RWPE1 (cell line): ENCODE measurements around the gene NKAPL.

Experiments used
- CTCF ChIA-PET: fragments of 350-600 bp; sonication (Branson Sonifier 250); formaldehyde crosslinking; extraction: SDS; loops from one replicate; lab custom pipeline; 2021; lab: Yijun Ruan, JAX
- POLR2A ChIA-PET: fragments of 400-600 bp; formaldehyde crosslinking; extraction: SDS; loops from one replicate; lab custom pipeline; 2020; ENCODE audit warnings: antibody characterized with exemption; ENCODE audit not compliant: low non-redundant PET; lab: Yijun Ruan, JAX
- DNase-seq: peaks from one replicate; pipeline ENCODE4 v3.0.0; 2012; ENCODE audit warnings: low spot score
- H3K27ac ChIP-seq: fragments of 450-650 bp; 2 replicates; pipeline ENCODE4 v1.5.1; 2017
- CTCF ChIP-seq: fragments of 450-650 bp; conservative IDR thresholded peaks from 2 replicates; pipeline ENCODE4 v1.5.1; 2017; ENCODE audit warnings: low read depth, mild to moderate bottlenecking

NKAPL gene

DNA sequence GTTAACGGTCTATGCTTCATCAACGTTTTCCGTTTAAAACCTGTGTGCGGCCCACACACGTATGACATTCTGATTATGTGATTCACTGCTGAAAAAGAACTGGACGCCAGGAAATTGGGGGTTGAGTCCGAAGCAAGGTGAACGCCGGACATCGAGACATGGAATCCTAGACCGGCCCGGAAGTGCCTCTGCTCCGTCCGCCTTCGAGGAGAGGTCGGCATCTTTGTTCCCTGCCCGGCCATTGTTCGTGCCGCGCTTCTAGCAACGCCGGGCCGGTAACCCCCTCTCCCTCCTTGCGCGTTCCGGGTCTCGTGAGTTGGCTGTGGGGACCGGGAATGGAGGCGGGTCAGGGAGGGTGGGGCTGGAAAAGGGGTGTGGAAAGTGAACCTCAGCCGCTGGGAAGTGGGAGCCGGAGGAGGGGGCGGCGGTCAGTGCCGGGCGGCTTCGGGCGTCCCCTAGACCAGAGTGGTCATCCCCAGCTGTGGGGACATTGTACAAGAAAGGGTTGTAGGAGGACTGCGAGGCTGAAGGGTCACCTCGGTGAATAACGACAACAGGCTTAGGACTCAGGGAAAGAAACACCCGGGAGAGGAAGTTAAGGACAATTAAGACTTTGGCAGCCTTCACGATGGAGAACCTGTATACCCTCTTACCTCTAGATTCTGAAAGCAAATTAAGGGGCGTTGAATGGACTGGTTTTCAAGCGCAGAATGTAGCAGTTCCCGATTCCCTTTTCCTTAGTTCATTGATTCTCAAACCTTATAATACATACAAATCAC, 33.9 kb upstream of the NKAPL start, which contains the start of gene ZSCAN9:
Gene ZSCAN9, plus strand, starts transcription at position 220 of the 779 bp plus-strand sequence. CDS start 1,810 bp downstream, outside the sequence.
- TF ChIP-seq CTCF, result no peak
- H3K27ac ChIP-seq, result peak within 1 kb of the TSS; percentile 90
- ChIA-PET POLR2A (no interaction called here), CTCF (no interaction called here)
- DNase-seq, result peak; percentile 74

GRCh38 chr6:28226460-28226859, 32.6 kb upstream of the NKAPL start:
- ChIA-PET CTCF (interaction anchor here (0.6 to 0.7 kb wide), 2 partner anchors 159 to 1799 kb away, joined by 3 to 4 read pairs; no protein-coding TSS in a partner anchor), POLR2A (no interaction called here)
- no peak for TF ChIP-seq CTCF
- no peak overlapping the region for H3K27ac ChIP-seq
- DNase-seq, result no peak

- H3K27ac ChIP-seq, result no peak overlapping the region
- no peak for DNase-seq
- TF ChIP-seq CTCF, result no peak
- ChIA-PET POLR2A (no interaction called here), CTCF (no interaction called here)
Measured at GRCh38 chr6:28232785-28233184, 26.3 kb upstream of the NKAPL start.

DNA sequence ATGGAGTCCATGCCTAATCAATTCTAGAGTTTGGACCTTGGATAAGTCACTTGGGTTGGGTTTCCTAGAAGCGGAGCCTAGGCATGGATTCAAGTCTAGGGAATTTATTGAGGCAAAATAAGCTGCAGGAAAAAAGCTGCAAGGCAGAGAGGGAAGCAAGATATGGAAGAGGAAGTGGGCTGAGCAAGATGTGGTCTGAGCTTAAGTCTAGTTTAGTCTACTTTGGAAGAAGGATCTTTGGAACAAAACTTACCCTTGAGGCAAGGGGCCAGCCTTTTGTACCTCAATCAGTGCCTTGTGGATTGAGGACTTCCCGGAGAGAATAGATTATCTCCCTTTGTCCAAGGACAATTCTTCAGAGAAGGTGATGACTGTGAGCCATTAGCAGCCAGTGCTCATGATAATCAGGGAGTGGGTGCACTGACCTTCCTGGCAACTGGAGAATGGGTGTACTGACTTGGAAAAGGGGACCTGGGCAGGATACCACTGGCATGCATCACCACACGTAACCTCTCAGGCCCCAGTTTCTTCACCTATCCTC, 23.1 kb upstream of the NKAPL start:
- POLR2A ChIA-PET, result no interaction called here
- H3K27ac ChIP-seq, result no peak overlapping the region
- no peak for DNase-seq
- CTCF ChIA-PET, result no interaction called here
- TF ChIP-seq CTCF, result no peak

DNA sequence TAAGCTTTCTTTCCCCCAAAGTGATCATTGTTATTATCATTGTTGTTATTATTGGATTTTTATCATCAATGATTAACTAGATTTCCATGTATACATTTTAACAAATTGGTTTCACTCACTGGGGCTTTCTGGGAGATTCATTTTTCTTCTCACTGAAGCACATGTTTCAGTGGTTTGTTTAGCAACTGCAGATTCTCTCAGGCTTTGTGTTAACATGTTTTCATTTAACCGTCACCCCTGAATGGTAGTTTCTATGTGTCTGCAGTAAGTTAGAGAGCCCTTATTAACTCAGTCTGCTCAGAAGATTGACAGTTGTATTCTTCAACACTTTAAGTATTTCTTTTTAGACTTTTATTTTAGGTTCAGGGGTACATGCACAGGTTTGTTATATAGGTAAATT, 19.5 kb upstream of the NKAPL start:
- no peak for DNase-seq
- POLR2A ChIA-PET, result no interaction called here
- TF ChIP-seq CTCF, result no peak
- H3K27ac ChIP-seq, result no peak overlapping the region
- CTCF ChIA-PET, result interaction anchor here (0.7 kb wide), 1 partner anchor 345 kb away, joined by 5 read pairs; no protein-coding TSS in a partner anchor

DNA sequence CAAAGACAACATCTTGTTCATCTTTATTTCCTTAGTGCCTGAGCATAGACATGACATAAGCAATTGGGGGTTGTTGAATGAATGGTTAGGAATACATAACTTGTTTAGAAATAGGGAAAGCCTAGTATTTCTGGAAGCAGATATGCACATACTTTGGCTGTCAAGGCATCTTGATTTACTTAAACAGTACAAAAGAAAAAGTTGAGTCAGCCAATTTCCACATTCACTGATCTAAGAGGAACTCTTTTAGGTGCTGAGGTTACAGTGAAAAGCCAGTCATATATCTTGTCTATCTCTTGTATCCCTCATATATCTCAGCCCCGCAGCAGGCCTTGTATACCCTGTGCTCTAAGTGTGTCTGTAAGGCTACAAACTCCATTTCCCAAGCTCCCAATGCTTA, 18.6 kb upstream of the NKAPL start:
- ChIA-PET POLR2A (no interaction called here), CTCF (interaction anchor here (0.8 kb wide), 1 partner anchor 909 kb away, joined by 3 read pairs; no protein-coding TSS in a partner anchor)
- H3K27ac ChIP-seq, result no peak overlapping the region
- TF ChIP-seq CTCF, result no peak
- no peak for DNase-seq
